Activated CD8-positive, alpha-beta T cell treated with anti-CD3 and anti-CD28 coated beads, Interleukin-2, amount 10 ng/mL, durations not matched to agents 7 days and 5 days (primary cell): ENCODE measurements around the gene E2F8. TPM values are rescaled to one million over a fixed set of nuclear protein-coding genes. Genes with fewer than 3 reads are reported as not detected.

Experiments
- total RNA-seq, 2 experiments: library from RNA; stranded (reverse); gene quantifications; one replicate each; pipeline ENCODE4 v1.2.3, GENCODE V29; 2021

E2F8 gene
- total RNA-seq, 2 experiments from 2014 or later = 44.4 to 46.5 TPM

Other genes with a start within 250 kb of the E2F8 start
- not detected for gene MRGPRX2, start 180.2 kb downstream of the E2F8 start, total RNA-seq
- 10 to 100 TPM; 23.9 to 25.7 TPM for gene ZDHHC13, start 123.8 kb downstream of the E2F8 start, total RNA-seq
- not detected for gene CSRP3, start 39.0 kb downstream of the E2F8 start, total RNA-seq